Trophoblast cell (in vitro differentiated cells and primary cell): ENCODE measurements around the gene LDB2.
A peak's percentile ranks its signal among the peaks of the same experiment; 100 is the strongest.
"Not testable (repeated sequence)": the region's sequence is repeated elsewhere in the genome, so short reads cannot be mapped to it uniquely, and the experiment has no call there.

Experiments
- DNase-seq, 2 donors: peaks; one replicate each; pipeline ENCODE4 v3.0.0-alpha.2; 2016
- H2AFZ ChIP-seq: 2 replicates; pipeline ENCODE4 v1.6.1; 2013; ENCODE audit warnings: low read length, moderate library complexity, mild to moderate bottlenecking; ENCODE audit not compliant: insufficient read depth, poor library complexity
- H2AK5ac ChIP-seq: 2 replicates; pipeline ENCODE4 v1.6.1; 2013; ENCODE audit warnings: mild to moderate bottlenecking, low read length
- H2BK120ac ChIP-seq: 2 replicates; pipeline ENCODE4 v1.6.1; 2013; ENCODE audit warnings: low read length, mild to moderate bottlenecking, moderate library complexity; ENCODE audit not compliant: insufficient read depth, poor library complexity
- H2BK12ac ChIP-seq: 2 replicates; pipeline ENCODE4 v1.6.1; 2013; ENCODE audit warnings: mild to moderate bottlenecking, low read length, moderate library complexity
- H2BK5ac ChIP-seq: 2 replicates; pipeline ENCODE4 v1.6.1; 2013; ENCODE audit warnings: low read length, low read depth, moderate library complexity, mild to moderate bottlenecking; ENCODE audit not compliant: poor library complexity
- H3K14ac ChIP-seq: 2 replicates; pipeline ENCODE4 v1.6.1; 2013; ENCODE audit warnings: mild to moderate bottlenecking, low read length
- H3K18ac ChIP-seq: 2 replicates; pipeline ENCODE4 v1.6.1; 2013; ENCODE audit warnings: mild to moderate bottlenecking, low read length
- H3K23ac ChIP-seq: 2 replicates; pipeline ENCODE4 v1.6.1; 2013; ENCODE audit warnings: low read length
- H3K27ac ChIP-seq: 2 replicates; pipeline ENCODE4 v1.5.1; 2013; ENCODE audit warnings: low read depth, mild to moderate bottlenecking, inconsistent platforms, low read length, moderate library complexity
- H3K27me3 ChIP-seq: 2 replicates; pipeline ENCODE4 v1.6.1; 2013; ENCODE audit warnings: inconsistent platforms, mild to moderate bottlenecking, low read length, moderate library complexity; ENCODE audit not compliant: insufficient read depth
- H3K36me3 ChIP-seq, 2 experiments: 1 replicate in 1 of 2; 2 replicates in 1 of 2; pipeline ENCODE4 v1.6.1; 2013; ENCODE audit warnings: low read length in 2 of 2, mild to moderate bottlenecking in 2 of 2, moderate library complexity in 1 of 2; ENCODE audit not compliant: insufficient read depth in 2 of 2, control insufficient read depth in 1 of 2
- H3K4ac ChIP-seq: 2 replicates; pipeline ENCODE4 v1.6.1; 2013; ENCODE audit warnings: low read depth, mild to moderate bottlenecking, low read length, moderate library complexity
- H3K4me1 ChIP-seq, 2 experiments: 1 replicate in 1 of 2; 2 replicates in 1 of 2; pipeline ENCODE4 v1.6.1; 2013; ENCODE audit warnings: low read length in 2 of 2, mild to moderate bottlenecking in 2 of 2, moderate library complexity in 1 of 2; ENCODE audit not compliant: insufficient read depth in 2 of 2, control insufficient read depth in 1 of 2
- H3K4me2 ChIP-seq: 2 replicates; pipeline ENCODE4 v1.6.1; 2013; ENCODE audit warnings: inconsistent platforms, mild to moderate bottlenecking, low read length, moderate library complexity
- H3K4me3 ChIP-seq: 2 replicates; pipeline ENCODE4 v1.5.1; 2013; ENCODE audit warnings: mild to moderate bottlenecking, low read depth, low read length, inconsistent platforms
- H3K79me1 ChIP-seq: one replicate; pipeline ENCODE4 v1.6.1; 2013; ENCODE audit warnings: low read length
- H3K79me2 ChIP-seq: 2 replicates; pipeline ENCODE4 v1.6.1; 2013; ENCODE audit warnings: low read length, mild to moderate bottlenecking; ENCODE audit not compliant: control insufficient read depth, insufficient read depth, poor library complexity
- H3K9ac ChIP-seq: 2 replicates; pipeline ENCODE4 v1.6.1; 2013; ENCODE audit warnings: mild to moderate bottlenecking, low read length
- H3K9me3 ChIP-seq: 2 replicates; pipeline ENCODE4 v1.6.1; 2013; ENCODE audit warnings: low read depth, mild to moderate bottlenecking, control low read depth, inconsistent platforms, low read length; ENCODE audit not compliant: insufficient read depth
- H4K12ac ChIP-seq: 2 replicates; pipeline ENCODE4 v1.6.1; 2013; ENCODE audit warnings: low read depth, mild to moderate bottlenecking, low read length, moderate library complexity
- H4K8ac ChIP-seq: 2 replicates; pipeline ENCODE4 v1.6.1; 2013; ENCODE audit warnings: low read depth, mild to moderate bottlenecking, low read length, moderate library complexity
- H4K91ac ChIP-seq: one replicate; pipeline ENCODE4 v1.6.1; 2013; ENCODE audit warnings: low read depth, mild to moderate bottlenecking, low read length, moderate library complexity
- WGBS: extraction: QIAGEN DNeasy Blood & Tissue Kit; methylation state at CpG from one replicate; pipeline ENCODE4 v1.1.7; 2013; ENCODE audit warnings: missing lambda C conversion rate; ENCODE audit not compliant: insufficient read length, insufficient coverage; ENCODE audit errors: extremely low coverage; 5-methylcytosine and 5-hydroxymethylcytosine counted together

LDB2 gene

GRCh38 chr4:16931339-16932305, 33.2 kb upstream of the LDB2 start:
- Histone ChIP-seq H4K91ac (no peak overlapping the region), H3K9ac (no peak overlapping the region), H3K4me2 (no peak overlapping the region), H3K23ac (no peak overlapping the region), H3K4me3 (no peak overlapping the region), H3K27me3 (no peaks in the 10 kb centered on the region), H3K4me1 (no peaks in the 10 kb centered on the region), H2BK12ac (no peak overlapping the region), H3K9me3 (no peaks in the 10 kb centered on the region), H4K8ac (no peak overlapping the region), H3K18ac (no peak overlapping the region), H3K4ac (no peak overlapping the region), H2BK5ac (no peak overlapping the region), H3K14ac (no peak overlapping the region), H3K36me3 (no peaks in the 10 kb centered on the region), H3K79me2 (no peaks in the 10 kb centered on the region), H2AK5ac (no peak overlapping the region), H3K27ac (no peak overlapping the region), H3K79me1 (no peaks in the 10 kb centered on the region), H2BK120ac (no peak overlapping the region), H4K12ac (no peak overlapping the region), H2AFZ (no peak overlapping the region)
- no CpG with 5 or more reads among the region's 5 CpGs for WGBS
- DNase-seq, result no peak

- Histone ChIP-seq H3K4me3 (no peak overlapping the region), H3K27ac (no peak overlapping the region), H3K36me3 (no peaks in the 10 kb centered on the region), H3K4me2 (no peak overlapping the region), H2BK120ac (no peak overlapping the region), H2AFZ (no peak overlapping the region), H3K14ac (no peak overlapping the region), H4K91ac (no peak overlapping the region), H3K79me2 (no peaks in the 10 kb centered on the region), H2BK5ac (no peak overlapping the region), H3K27me3 (no peaks in the 10 kb centered on the region), H2AK5ac (no peak overlapping the region), H3K4ac (no peak overlapping the region), H4K12ac (no peak overlapping the region), H3K9ac (no peak overlapping the region), H3K4me1 (no peaks in the 10 kb centered on the region), H4K8ac (no peak overlapping the region), H3K23ac (no peak overlapping the region), H2BK12ac (no peak overlapping the region), H3K79me1 (no peaks in the 10 kb centered on the region), H3K9me3 (no peaks in the 10 kb centered on the region), H3K18ac (no peak overlapping the region)
- DNase-seq, result no peak
- WGBS, result no CpG with 5 or more reads among the region's 1 CpG
Measured at GRCh38 chr4:16926214-16926613, 27.8 kb upstream of the LDB2 start.

GRCh38 chr4:16918716-16919115, 20.3 kb upstream of the LDB2 start:
- H3K4me1 ChIP-seq, result not testable (repeated sequence)

GRCh38 chr4:16916719-16917337, 18.4 kb upstream of the LDB2 start:
- H3K4me2 ChIP-seq, result no peak overlapping the region
- no peaks in the 10 kb centered on the region for H3K27me3 ChIP-seq
- H4K12ac ChIP-seq, result no peak overlapping the region
- H3K4ac ChIP-seq, result no peak overlapping the region
- no peaks in the 10 kb centered on the region for H3K79me1 ChIP-seq
- no peak overlapping the region for H2BK12ac ChIP-seq
- H2BK120ac ChIP-seq, result no peak overlapping the region
- H2BK5ac ChIP-seq, result no peak overlapping the region
- H3K18ac ChIP-seq, result no peak overlapping the region
- H3K4me3 ChIP-seq, result no peak overlapping the region
- no peaks in the 10 kb centered on the region for H3K4me1 ChIP-seq
- H4K8ac ChIP-seq, result no peak overlapping the region
- H3K27ac ChIP-seq, result no peak overlapping the region
- no peak overlapping the region for H3K9ac ChIP-seq
- no peaks in the 10 kb centered on the region for H3K79me2 ChIP-seq
- H3K23ac ChIP-seq, result no peak overlapping the region
- H3K9me3 ChIP-seq, result no peaks in the 10 kb centered on the region
- H4K91ac ChIP-seq, result no peak overlapping the region
- DNase-seq, result peak; percentile 46 to 76
- H2AK5ac ChIP-seq, result no peak overlapping the region
- no CpG with 5 or more reads among the region's 13 CpGs for WGBS
- H2AFZ ChIP-seq, result no peak overlapping the region
- no peak overlapping the region for H3K14ac ChIP-seq
- no peaks in the 10 kb centered on the region for H3K36me3 ChIP-seq

More at GRCh38 chr4:16918716-16919115, 20.3 kb upstream of the LDB2 start:
- H2BK12ac ChIP-seq, H2AFZ ChIP-seq, H3K27me3 ChIP-seq, H4K8ac ChIP-seq, H3K4me2 ChIP-seq, H3K4ac ChIP-seq, H2BK5ac ChIP-seq, H2AK5ac ChIP-seq, H4K91ac ChIP-seq, H3K9ac ChIP-seq, H3K79me1 ChIP-seq, H3K23ac ChIP-seq, H3K79me2 ChIP-seq, H3K4me3 ChIP-seq, H3K14ac ChIP-seq, H4K12ac ChIP-seq, DNase-seq, H3K36me3 ChIP-seq, H3K9me3 ChIP-seq, H3K18ac ChIP-seq, H3K27ac ChIP-seq, H2BK120ac ChIP-seq: not testable (repeated sequence)
- no CpG with 5 or more reads among the region's 4 CpGs for WGBS
